Endothelial cell of umbilical vein (primary cell): ENCODE measurements around the gene ZC3H15. TPM values are rescaled to one million over a fixed set of nuclear protein-coding genes. Genes with fewer than 3 reads are reported as not detected.

Experiments used
- BruUV-seq: library from RNA; stranded (reverse); fragments of 400-500 nt; replicated peaks from 2 replicates; lab custom pipeline; 2021; lab: Mats Ljungman, UMichigan
- CTCF ChIA-PET: fragments of 300-600, 350-600 bp; sonication (Branson Sonifier 250); formaldehyde crosslinking; loops from one replicate; lab custom pipeline; 2021; ENCODE audit warnings: antibody characterized with exemption, inconsistent platforms; lab: Charles Lee
- POLR2A ChIA-PET: fragments of 300-600, 350-600 bp; sonication (Branson Sonifier 250); formaldehyde crosslinking; loops from one replicate; lab custom pipeline; 2021; ENCODE audit warnings: antibody characterized with exemption, inconsistent platforms; lab: Charles Lee
- DNase-seq: peaks from one replicate; pipeline ENCODE4 v3.0.0-alpha.2; 2011; ENCODE audit warnings: low read depth, low spot score
- FAIRE-seq: peaks from 2 replicates; lab custom pipeline; 2011; peaks lifted over from hg19 to GRCh38; lab: Jason Lieb, UNC
- H2AFZ ChIP-seq: 2 replicates; pipeline ENCODE4 v1.6.0; 2012; ENCODE audit warnings: low read depth, low read length, control low read depth, inconsistent platforms
- H3K27ac ChIP-seq: 2 replicates; pipeline ENCODE4 v1.5.1; 2011; ENCODE audit warnings: low read depth, mild to moderate bottlenecking, control low read depth, low read length, moderate library complexity; ENCODE audit not compliant: insufficient read depth
- H3K27me3 ChIP-seq, 2 experiments: 2 replicates each; pipeline versions ENCODE4 v1.6.0 to v1.6.1; 2011; ENCODE audit warnings: low read length in 2 of 2, mixed read lengths in 1 of 2; ENCODE audit not compliant: control insufficient read depth in 2 of 2, insufficient read depth in 2 of 2
- H3K36me3 ChIP-seq, 2 experiments: 2 replicates in 1 of 2; 3 replicates in 1 of 2; pipeline ENCODE4 v1.5.1; 2011; ENCODE audit warnings: low read length in 2 of 2, mild to moderate bottlenecking in 1 of 2, moderate library complexity in 1 of 2; ENCODE audit not compliant: control insufficient read depth in 2 of 2, insufficient read depth in 2 of 2; ENCODE audit errors: extremely low read depth in 1 of 2
- H3K4me1 ChIP-seq: 3 replicates; pipeline ENCODE4 v1.5.1; 2011; ENCODE audit warnings: mild to moderate bottlenecking, low read length; ENCODE audit not compliant: control insufficient read depth, insufficient read depth; ENCODE audit errors: extremely low read depth
- H3K4me2 ChIP-seq: 2 replicates; pipeline ENCODE4 v1.6.1; 2011; ENCODE audit warnings: low read length, control low read depth, mixed read lengths; ENCODE audit not compliant: insufficient read depth
- H3K4me3 ChIP-seq, 3 experiments: fragments of 200-600 bp in 1 of 3; sonication (generic), shearing (Covaris generic) in 1 of 3; replicated peaks in 1 of 3; 2 replicates each; pipeline ENCODE4 v1.5.1; 2011 to 2016; ENCODE audit warnings: control low read depth in 3 of 3, low read length in 3 of 3, mild to moderate bottlenecking in 2 of 3, inconsistent platforms in 1 of 3, low read depth in 1 of 3, moderate library complexity in 1 of 3; ENCODE audit not compliant: insufficient read depth in 1 of 3
- H3K79me2 ChIP-seq: 2 replicates; pipeline ENCODE4 v1.6.0; 2012; ENCODE audit warnings: low read length, inconsistent platforms; ENCODE audit not compliant: control insufficient read depth, insufficient read depth
- H3K9ac ChIP-seq: replicated peaks from 2 replicates; pipeline ENCODE3; 2011; ENCODE audit warnings: low read length, control low read depth; ENCODE audit not compliant: insufficient read depth; ENCODE audit errors: extremely low read depth
- H3K9me1 ChIP-seq: replicated peaks from 3 replicates; pipeline ENCODE4 v1.6.0; 2011; ENCODE audit warnings: mild to moderate bottlenecking, low read length; ENCODE audit not compliant: control insufficient read depth, insufficient read depth; ENCODE audit errors: extremely low read depth
- H3K9me3 ChIP-seq: replicated peaks from 2 replicates; pipeline ENCODE4 v1.5.1; 2012; ENCODE audit warnings: low read length, inconsistent platforms; ENCODE audit not compliant: control insufficient read depth, insufficient read depth
- H4K20me1 ChIP-seq: replicated peaks from 2 replicates; pipeline ENCODE3; 2011; ENCODE audit warnings: mild to moderate bottlenecking, low read length; ENCODE audit not compliant: control insufficient read depth, insufficient read depth; ENCODE audit errors: extremely low read depth
- EZH2 ChIP-seq: IDR thresholded peaks from 2 replicates; pipeline ENCODE4 v1.6.1; 2012; ENCODE audit warnings: borderline replicate concordance, low read depth, mild to moderate bottlenecking, moderate library complexity, low read length, inconsistent platforms; ENCODE audit not compliant: severe bottlenecking
- POLR2AphosphoS5 ChIP-seq: IDR thresholded peaks from 2 replicates; pipeline ENCODE4 v1.6.1; 2012; ENCODE audit warnings: low read depth, mild to moderate bottlenecking, control low read depth, low read length, moderate library complexity; ENCODE audit not compliant: insufficient read depth
- dilution Hi-C: fragments of 300-500 bp; cut with MboI; formaldehyde crosslinking; loops from one replicate; pipeline ENCODE4 v1.15.0; 2019; ENCODE audit warnings: low sequenced_read_pairs; ENCODE audit not compliant: extremely low pct_ligation_motif_present
- intact Hi-C: fragments of 100-400 bp; cut with micrococcal nuclease; formaldehyde crosslinking; loops from one replicate; pipeline ENCODE4 v1.10.0; 2022
- polyA plus RNA-seq, 4 experiments: library from polyadenylated mRNA; depleted of rRNA in 3 of 4; stranded (reverse) in 3 of 4; unstranded in 1 of 4; fragments of >200 nt; gene quantifications; 2 replicates each; pipeline versions ENCODE4 v1.2.1 to v1.2.3, GENCODE V29; 2011 to 2012; ENCODE audit warnings: missing spikeins in 1 of 4
- total RNA-seq: library from RNA; stranded (reverse); gene quantifications from 2 replicates; pipeline ENCODE4 v1.2.3, GENCODE V29; 2021
- TF ChIP-seq, protein P1 (sequence below), 2 donors: IDR thresholded peaks; 1 replicate in 1 of 2; 2 replicates in 1 of 2; pipeline ENCODE4 v1.5.1; 2011; ENCODE audit warnings: low read length in 2 of 2, mild to moderate bottlenecking in 2 of 2, moderate library complexity in 2 of 2, control low read depth in 1 of 2, inconsistent platforms in 1 of 2, low read depth in 1 of 2; ENCODE audit not compliant: insufficient read depth in 1 of 2; ENCODE audit errors: extremely low read depth in 1 of 2

The ZC3H15 gene
- total and polyA plus RNA-seq, 2 donors (not counting 3 experiments of a cell fraction or from before 2014, with no cell fraction given) = 24.1 to 65.1 TPM

DNA sequence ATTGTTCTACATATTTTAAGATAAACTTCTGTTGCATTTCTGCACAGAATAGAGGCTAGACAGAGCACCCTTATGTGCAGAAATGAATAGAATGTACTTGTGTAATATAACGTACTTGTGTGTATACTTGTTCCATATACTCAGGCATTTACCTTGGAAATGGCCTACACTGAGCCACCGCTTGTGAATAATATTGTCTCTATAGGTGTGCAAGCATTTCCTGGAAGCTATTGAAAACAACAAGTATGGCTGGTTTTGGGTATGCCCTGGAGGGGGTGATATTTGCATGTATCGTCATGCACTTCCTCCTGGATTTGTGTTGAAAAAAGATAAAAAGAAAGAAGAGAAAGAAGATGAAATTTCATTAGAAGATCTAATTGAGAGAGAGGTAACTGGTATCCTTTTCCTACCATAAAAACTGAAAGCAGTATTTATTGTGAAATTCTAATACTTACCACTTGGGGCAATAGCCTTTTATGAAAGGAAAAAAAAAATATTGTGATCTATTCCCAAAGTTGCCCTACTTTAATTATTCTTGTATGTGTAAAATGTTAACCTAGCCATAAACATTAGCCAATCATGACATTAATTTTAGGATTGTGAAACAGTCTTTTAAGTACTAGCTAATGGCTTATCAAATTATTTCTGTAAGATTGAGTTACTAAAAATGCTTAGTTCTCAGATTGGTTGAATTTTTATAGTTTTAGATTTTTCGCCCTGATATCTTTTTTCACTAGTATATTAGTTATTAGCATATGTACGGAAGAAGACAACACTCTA is 18.0 kb downstream of the ZC3H15 start:
- TF ChIP-seq, protein P1, sequence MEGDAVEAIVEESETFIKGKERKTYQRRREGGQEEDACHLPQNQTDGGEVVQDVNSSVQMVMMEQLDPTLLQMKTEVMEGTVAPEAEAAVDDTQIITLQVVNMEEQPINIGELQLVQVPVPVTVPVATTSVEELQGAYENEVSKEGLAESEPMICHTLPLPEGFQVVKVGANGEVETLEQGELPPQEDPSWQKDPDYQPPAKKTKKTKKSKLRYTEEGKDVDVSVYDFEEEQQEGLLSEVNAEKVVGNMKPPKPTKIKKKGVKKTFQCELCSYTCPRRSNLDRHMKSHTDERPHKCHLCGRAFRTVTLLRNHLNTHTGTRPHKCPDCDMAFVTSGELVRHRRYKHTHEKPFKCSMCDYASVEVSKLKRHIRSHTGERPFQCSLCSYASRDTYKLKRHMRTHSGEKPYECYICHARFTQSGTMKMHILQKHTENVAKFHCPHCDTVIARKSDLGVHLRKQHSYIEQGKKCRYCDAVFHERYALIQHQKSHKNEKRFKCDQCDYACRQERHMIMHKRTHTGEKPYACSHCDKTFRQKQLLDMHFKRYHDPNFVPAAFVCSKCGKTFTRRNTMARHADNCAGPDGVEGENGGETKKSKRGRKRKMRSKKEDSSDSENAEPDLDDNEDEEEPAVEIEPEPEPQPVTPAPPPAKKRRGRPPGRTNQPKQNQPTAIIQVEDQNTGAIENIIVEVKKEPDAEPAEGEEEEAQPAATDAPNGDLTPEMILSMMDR (IDR thresholded peaks at IDR 0.05; ENCODE audit: extremely low read depth in 1 of 2, insufficient read depth in 1 of 2, low read depth in 1 of 2, low read length in 2 of 2) = peak; percentile 13 to 17
- TF ChIP-seq EZH2 = no peak
- no peak for TF ChIP-seq POLR2AphosphoS5
- ChIA-PET POLR2A (interaction anchor here (1.2 kb wide), 1 partner anchor 86 kb away, joined by 4 read pairs; the partner anchor contains the start of gene ITGAV), CTCF (interaction anchor here (0.6 to 4.9 kb wide), 33 partner anchors 10 to 949 kb away, joined by 3 to 188 read pairs (median 4); partner anchors contain the start of genes ITGAV and ZC3H15)
- DNase-seq (peak; percentile 53), FAIRE-seq (peak; percentile 8)
- Histone ChIP-seq H3K4me2 (no peak overlapping the region), H3K27me3 (no peaks in the 10 kb centered on the region), H3K9me3 (no peaks in the 10 kb centered on the region), H3K36me3 (peaks cover 7 to 28% of the 10 kb centered on the region in 2 experiments), H4K20me1 (no peaks in the 10 kb centered on the region), H3K4me1 (no peaks in the 10 kb centered on the region), H3K9me1 (no peaks in the 10 kb centered on the region), H3K4me3 (no peak overlapping the region), H2AFZ (no peak overlapping the region), H3K27ac (no peak overlapping the region), H3K9ac (no peak overlapping the region), H3K79me2 (peaks cover 15% of the 10 kb centered on the region)
- intact Hi-C loops (loop anchor here (1.0 to 10.0 kb wide), 6 partner anchors 41 to 951 kb away; partner anchors contain the start of genes ITGAV and ZSWIM2), dilution Hi-C loops (no loop called here)
- BruUV-seq = no TSS peak
